Left ventricle myocardium inferior (tissue), 1 donor: ENCODE data around the gene VSIG10L. TPM values are rescaled to one million over a fixed set of nuclear protein-coding genes. Genes with fewer than 3 reads are reported as not detected.

Experiments
- DNase-seq: peaks from one replicate; pipeline ENCODE4 v3.0.0-alpha.2; 2020
- H3K27ac ChIP-seq: fragments of 200-600 bp; replicated peaks from 2 replicates; pipeline ENCODE4 v1.8.0; 2021
- H3K27me3 ChIP-seq: fragments of 200-600 bp; 2 replicates; pipeline ENCODE4 v1.8.0; 2021; ENCODE audit warnings: low read depth
- H3K36me3 ChIP-seq: fragments of 200-600 bp; 2 replicates; pipeline ENCODE4 v1.8.0; 2021
- H3K4me1 ChIP-seq: fragments of 200-600 bp; 2 replicates; pipeline ENCODE4 v1.8.0; 2021
- H3K4me3 ChIP-seq: fragments of 200-600 bp; 2 replicates; pipeline ENCODE4 v1.8.0; 2021; ENCODE audit warnings: mild to moderate bottlenecking, moderate library complexity
- H3K9me3 ChIP-seq: fragments of 200-600 bp; replicated peaks from 2 replicates; pipeline ENCODE4 v1.8.0; 2021
- intact Hi-C: fragments of 100-400 bp; cut with micrococcal nuclease; formaldehyde crosslinking; loops from one replicate; pipeline ENCODE4 v1.11.0; 2022
- total RNA-seq: library from RNA; stranded (reverse); fragmentation: NEBNext Ultra II Directional; extraction: Animal tissue kit (Norgen Biotek cat#: 25700); gene quantifications from one replicate; pipeline ENCODE4 v1.2.1, GENCODE V29; 2021
- TF ChIP-seq, protein P1 (sequence below): fragments of 200-600 bp; IDR thresholded peaks from 2 replicates; pipeline ENCODE4 v1.8.0; 2021; ENCODE audit warnings: antibody characterized with exemption, mild to moderate bottlenecking, borderline replicate concordance
- donor health status: DM: no; HTN: yes; CAD: no; lungs with severe emphysema.

Gene VSIG10L
- total RNA-seq, 1 donor from 2014 or later: 0.66 TPM

DNA sequence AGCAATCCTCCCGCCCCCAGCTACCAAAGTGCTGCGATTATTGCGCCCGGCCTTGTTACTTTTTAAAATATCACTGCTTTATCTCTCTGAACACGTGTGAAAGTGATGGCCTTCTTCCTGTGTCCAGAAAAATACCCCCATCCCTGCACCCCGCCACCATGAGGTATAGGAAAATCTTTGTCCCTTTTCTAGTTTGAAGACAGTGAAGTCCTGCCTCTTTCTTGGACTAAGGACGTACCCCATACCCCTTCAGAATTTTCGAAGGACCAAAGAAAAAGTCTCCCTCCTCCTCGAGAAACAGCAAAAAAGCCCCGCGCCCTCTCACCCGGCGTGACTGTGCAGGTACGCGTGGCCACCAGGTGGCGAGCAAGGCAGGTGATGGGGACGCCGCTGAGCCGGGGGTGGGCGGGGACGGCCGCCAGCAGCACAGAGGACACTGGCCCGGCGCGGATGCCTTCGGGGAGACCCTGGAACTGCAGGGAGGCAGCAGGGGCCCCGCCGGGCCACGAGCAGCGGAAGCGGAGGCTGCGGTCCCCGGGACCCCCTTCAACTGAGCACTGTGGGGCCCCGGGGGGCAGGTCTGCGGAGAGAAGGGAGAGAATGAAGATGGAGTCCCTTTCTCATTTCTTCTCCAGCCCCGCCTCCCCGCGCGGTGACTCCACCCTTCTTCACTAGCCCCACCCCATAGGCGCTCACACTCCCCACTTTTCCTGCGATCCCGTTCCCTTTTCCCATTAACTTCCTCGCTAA, 3.2 kb downstream of the VSIG10L start:
- Histone ChIP-seq H3K27me3 (no peaks in the 10 kb centered on the region), H3K36me3 (no peaks in the 10 kb centered on the region), H3K27ac (peak overlapping the region; percentile 42), H3K9me3 (no peaks in the 10 kb centered on the region), H3K4me3 (peak overlapping the region; percentile 78), H3K4me1 (peaks cover 20% of the 10 kb centered on the region)
- intact Hi-C loops: no loop called here
- DNase-seq: peak; percentile 78
- TF ChIP-seq, protein P1, sequence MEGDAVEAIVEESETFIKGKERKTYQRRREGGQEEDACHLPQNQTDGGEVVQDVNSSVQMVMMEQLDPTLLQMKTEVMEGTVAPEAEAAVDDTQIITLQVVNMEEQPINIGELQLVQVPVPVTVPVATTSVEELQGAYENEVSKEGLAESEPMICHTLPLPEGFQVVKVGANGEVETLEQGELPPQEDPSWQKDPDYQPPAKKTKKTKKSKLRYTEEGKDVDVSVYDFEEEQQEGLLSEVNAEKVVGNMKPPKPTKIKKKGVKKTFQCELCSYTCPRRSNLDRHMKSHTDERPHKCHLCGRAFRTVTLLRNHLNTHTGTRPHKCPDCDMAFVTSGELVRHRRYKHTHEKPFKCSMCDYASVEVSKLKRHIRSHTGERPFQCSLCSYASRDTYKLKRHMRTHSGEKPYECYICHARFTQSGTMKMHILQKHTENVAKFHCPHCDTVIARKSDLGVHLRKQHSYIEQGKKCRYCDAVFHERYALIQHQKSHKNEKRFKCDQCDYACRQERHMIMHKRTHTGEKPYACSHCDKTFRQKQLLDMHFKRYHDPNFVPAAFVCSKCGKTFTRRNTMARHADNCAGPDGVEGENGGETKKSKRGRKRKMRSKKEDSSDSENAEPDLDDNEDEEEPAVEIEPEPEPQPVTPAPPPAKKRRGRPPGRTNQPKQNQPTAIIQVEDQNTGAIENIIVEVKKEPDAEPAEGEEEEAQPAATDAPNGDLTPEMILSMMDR: peak; percentile 91

DNA sequence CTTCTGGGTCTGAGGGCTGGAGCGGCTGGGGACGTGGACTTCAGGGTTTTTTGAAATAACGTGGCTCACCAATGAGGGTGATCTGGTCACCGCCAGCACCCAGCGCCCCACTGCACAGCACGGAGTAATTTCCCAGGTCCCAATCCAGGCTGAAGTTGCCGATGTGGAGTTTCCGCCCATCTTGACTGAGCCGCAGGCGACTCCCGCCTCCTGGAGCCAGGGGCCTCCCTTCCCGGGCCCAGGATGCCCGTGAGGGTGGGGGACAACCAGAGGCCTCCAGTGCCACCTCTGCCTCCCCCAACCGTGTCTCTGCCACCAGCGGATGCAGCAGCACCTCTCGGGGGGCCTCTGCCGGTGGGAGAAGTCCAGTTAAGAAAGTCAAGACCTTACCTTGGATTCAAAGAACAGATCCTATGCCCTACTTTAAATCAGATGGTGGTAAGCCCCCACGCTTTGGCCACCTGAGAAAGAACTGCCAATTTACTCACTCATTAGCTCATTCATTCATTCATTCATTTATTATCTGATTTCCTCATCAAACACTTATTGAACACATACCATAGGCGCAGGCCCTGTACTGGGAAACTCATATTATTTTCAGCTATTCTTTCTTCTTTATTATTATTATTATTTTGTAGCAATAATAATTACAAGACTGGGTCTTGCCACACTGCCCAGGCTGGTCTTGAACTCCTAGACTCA, 3.9 kb downstream of the VSIG10L start:
- TF ChIP-seq, protein P1: no peak
- no peak for DNase-seq
- Histone ChIP-seq H3K4me1 (peaks cover 20% of the 10 kb centered on the region), H3K27me3 (no peaks in the 10 kb centered on the region), H3K36me3 (no peaks in the 10 kb centered on the region), H3K9me3 (no peaks in the 10 kb centered on the region), H3K4me3 (no peak overlapping the region), H3K27ac (no peak overlapping the region)
- intact Hi-C loops: no loop called here

DNA sequence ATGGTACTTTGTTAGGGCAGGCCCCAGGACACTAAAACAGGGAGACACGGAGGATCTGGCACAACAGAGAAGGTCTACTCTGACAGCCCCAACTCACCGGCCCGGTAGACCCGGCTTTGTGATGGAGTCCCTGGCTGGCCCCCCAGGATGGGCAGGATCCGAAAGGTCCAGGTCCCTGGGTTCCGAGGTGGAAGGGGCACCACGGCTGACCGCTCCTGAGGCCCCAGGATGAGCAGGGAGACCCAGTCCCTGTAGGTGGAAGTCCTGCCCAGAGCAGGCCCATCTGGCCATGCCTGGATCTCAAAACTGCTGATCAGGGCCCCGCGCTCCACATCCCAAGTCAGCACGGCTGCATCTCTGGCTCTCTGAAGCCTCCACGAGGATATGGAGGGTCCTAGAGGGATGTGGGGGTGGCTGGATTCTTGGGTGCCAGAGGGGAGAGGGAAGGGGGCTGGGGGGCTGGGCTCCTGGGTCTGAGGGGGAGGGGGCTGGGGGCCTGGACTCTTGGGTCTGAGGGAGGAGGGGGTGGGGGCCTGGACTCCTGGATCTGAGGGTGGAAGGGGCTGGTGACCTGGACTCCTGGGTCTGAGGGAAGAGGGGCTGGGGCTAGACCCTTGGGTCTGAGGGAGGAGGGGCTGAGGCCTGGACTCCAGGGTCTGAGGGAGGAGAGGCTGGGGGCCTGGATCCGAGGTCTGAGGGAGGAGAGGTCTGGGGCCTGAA, 4.6 kb downstream of the VSIG10L start:
- TF ChIP-seq, protein P1: no peak
- no peak overlapping the region for H3K4me3 ChIP-seq
- peaks cover 20% of the 10 kb centered on the region for H3K4me1 ChIP-seq
- intact Hi-C loops: no loop called here
- peaks cover 3% of the 10 kb centered on the region for H3K27me3 ChIP-seq
- H3K27ac ChIP-seq: no peak overlapping the region
- no peak for DNase-seq
- H3K36me3 ChIP-seq: no peaks in the 10 kb centered on the region
- H3K9me3 ChIP-seq: no peaks in the 10 kb centered on the region

DNA sequence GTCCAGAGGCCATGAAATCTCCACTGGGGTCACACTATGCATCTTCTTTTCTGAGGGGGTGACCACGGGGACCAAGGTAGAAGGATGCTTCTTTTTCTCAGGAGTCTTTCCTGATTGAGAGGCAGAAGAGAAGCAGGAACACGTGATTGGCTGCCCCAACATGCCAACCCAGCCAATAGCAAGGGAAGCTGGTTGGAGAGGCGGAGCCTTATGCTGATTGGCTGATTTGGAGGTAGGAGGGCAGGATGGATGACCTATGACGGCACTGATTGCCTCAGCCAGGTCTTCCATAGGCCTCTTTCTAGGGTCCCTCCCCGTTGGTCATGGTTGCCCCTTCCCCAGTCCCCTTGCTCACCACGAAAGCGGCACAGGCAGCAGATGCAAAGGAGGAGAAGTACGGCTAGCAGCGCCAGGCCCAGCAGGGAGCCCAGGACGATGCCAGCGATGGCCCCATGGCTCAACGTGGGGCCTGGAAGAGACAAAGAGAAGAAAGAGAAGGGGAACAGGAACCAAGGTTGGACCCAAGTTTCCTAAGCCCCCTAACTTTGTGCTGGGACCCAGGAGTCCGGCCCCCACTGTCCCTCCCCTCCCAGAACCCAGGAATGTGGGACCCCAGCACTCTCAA, 8.0 kb downstream of the VSIG10L start:
- H3K9me3 ChIP-seq: peaks cover 5% of the 10 kb centered on the region
- H3K27ac ChIP-seq: no peak overlapping the region
- H3K27me3 ChIP-seq: peaks cover 36% of the 10 kb centered on the region
- H3K36me3 ChIP-seq: no peaks in the 10 kb centered on the region
- peaks cover 5% of the 10 kb centered on the region for H3K4me1 ChIP-seq
- H3K4me3 ChIP-seq: no peak overlapping the region
- intact Hi-C loops: no loop called here
- TF ChIP-seq, protein P1: no peak
- no peak for DNase-seq

DNA sequence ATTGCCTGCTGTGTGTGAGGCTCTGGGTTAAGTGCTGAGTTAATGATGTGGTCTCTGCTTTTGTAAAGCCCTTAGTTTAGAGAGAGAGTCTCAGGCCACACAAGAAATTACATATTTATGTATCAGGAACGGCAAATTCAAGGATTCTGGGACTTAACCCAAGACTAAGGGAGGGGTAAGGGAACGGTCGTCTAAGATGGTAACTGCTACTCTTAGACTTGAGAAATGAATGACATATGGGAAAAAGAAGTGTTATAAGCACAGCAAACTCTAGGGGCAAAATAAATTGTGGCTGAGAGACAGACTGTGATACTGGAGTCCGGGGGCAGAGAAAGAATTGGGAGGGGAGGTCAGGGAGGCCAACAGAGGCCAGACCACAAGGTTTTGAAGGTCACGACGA, 10.2 kb downstream of the VSIG10L start:
- Histone ChIP-seq H3K4me3 (no peak overlapping the region), H3K36me3 (no peaks in the 10 kb centered on the region), H3K9me3 (peaks cover 5% of the 10 kb centered on the region), H3K4me1 (peaks cover 14% of the 10 kb centered on the region), H3K27me3 (peaks cover 59% of the 10 kb centered on the region), H3K27ac (no peak overlapping the region)
- intact Hi-C loops: no loop called here
- TF ChIP-seq, protein P1: no peak
- no peak for DNase-seq
